Amniotic epithelial cell (primary cell): ENCODE results near the gene OLFML2A.
"Not testable (repeated sequence)": the region's sequence is repeated elsewhere in the genome, so short reads cannot be mapped to it uniquely, and the experiment has no call there.

Source experiments
- DNase-seq: peaks from one replicate; pipeline ENCODE4 v3.0.0-alpha.2; 2010; ENCODE audit warnings: low read depth

OLFML2A gene

GRCh38 chr9:124761196-124761595 is 15.7 kb upstream of the OLFML2A start:
- DNase-seq: no peak

GRCh38 chr9:124761710-124762109 is 15.2 kb upstream of the OLFML2A start:
- no peak for DNase-seq

- no peak for DNase-seq
These were observed 14.3 kb upstream of the OLFML2A start for GRCh38 chr9:124762633-124763032.

- DNase-seq: peak; percentile 35
These were observed 12.0 kb upstream of the OLFML2A start for GRCh38 chr9:124764774-124765438.

- no peak for DNase-seq
These were observed 11.5 kb upstream of the OLFML2A start for GRCh38 chr9:124765439-124765835.

- DNase-seq: no peak
These were observed 10.6 kb upstream of the OLFML2A start for GRCh38 chr9:124766326-124766725.

- no peak for DNase-seq
These were observed 9.9 kb upstream of the OLFML2A start for GRCh38 chr9:124766815-124767554.

- no peak for DNase-seq
These were observed 9.1 kb upstream of the OLFML2A start for GRCh38 chr9:124767821-124768220.

GRCh38 chr9:124768334-124768733 is 8.6 kb upstream of the OLFML2A start:
- DNase-seq: no peak

GRCh38 chr9:124768750-124769548 is 8.0 kb upstream of the OLFML2A start:
- DNase-seq: no peak

- no peak for DNase-seq
These were observed 7.2 kb upstream of the OLFML2A start for GRCh38 chr9:124769549-124770358.

- no peak for DNase-seq
These were observed 6.4 kb upstream of the OLFML2A start for GRCh38 chr9:124770359-124771020.

GRCh38 chr9:124771021-124771866 is 5.7 kb upstream of the OLFML2A start, which contains the start of gene NR6A1:
NR6A1 (minus strand) TSS chr9:124771311.
- DNase-seq: peak; percentile 93

- DNase-seq: peak; percentile 70
These were observed 4.9 kb upstream of the OLFML2A start for GRCh38 chr9:124771867-124772679.

- DNase-seq: not testable (repeated sequence)
These were observed 4.1 kb upstream of the OLFML2A start for GRCh38 chr9:124772877-124773276.

- DNase-seq: no peak
These were observed 3.3 kb upstream of the OLFML2A start for GRCh38 chr9:124773473-124774128.

- DNase-seq: peak; percentile 64
These were observed 2.6 kb upstream of the OLFML2A start for GRCh38 chr9:124774129-124774978.

GRCh38 chr9:124776618-124776953 is 347 bp upstream of the OLFML2A start:
- no peak for DNase-seq
